ENCODE data around the gene TRABD.

DNA sequence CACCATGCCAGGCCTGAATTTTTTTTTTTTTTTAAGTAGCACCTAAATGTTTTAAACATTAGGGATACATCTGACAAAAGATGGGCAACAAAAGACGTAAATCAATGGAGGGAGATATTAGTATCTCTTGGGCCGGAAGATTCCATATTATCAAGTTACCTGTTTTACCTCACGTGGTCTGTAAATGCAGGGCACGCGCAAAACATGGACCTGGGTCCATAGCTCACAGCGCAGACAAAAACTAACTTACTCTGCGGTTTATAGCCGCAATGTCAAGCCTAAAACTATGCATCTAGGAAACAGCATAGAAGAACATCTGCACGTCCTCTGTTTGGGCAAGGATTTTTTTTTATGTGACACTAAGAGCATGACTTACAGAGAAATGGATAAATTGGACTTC is 46.7 kb upstream of the TRABD start:
- TF ChIP-seq EZH2phosphoT487 (IDR thresholded peaks at IDR 0.05; ENCODE audit: borderline replicate concordance), result no peak
- TF ChIP-seq, protein P1, sequence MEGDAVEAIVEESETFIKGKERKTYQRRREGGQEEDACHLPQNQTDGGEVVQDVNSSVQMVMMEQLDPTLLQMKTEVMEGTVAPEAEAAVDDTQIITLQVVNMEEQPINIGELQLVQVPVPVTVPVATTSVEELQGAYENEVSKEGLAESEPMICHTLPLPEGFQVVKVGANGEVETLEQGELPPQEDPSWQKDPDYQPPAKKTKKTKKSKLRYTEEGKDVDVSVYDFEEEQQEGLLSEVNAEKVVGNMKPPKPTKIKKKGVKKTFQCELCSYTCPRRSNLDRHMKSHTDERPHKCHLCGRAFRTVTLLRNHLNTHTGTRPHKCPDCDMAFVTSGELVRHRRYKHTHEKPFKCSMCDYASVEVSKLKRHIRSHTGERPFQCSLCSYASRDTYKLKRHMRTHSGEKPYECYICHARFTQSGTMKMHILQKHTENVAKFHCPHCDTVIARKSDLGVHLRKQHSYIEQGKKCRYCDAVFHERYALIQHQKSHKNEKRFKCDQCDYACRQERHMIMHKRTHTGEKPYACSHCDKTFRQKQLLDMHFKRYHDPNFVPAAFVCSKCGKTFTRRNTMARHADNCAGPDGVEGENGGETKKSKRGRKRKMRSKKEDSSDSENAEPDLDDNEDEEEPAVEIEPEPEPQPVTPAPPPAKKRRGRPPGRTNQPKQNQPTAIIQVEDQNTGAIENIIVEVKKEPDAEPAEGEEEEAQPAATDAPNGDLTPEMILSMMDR (conservative IDR thresholded peaks at IDR 0.05; ENCODE audit: low read length), result no peak

Data from Loucy (cell line).